ENCODE results near the gene TTBK1.

Gene TTBK1

DNA sequence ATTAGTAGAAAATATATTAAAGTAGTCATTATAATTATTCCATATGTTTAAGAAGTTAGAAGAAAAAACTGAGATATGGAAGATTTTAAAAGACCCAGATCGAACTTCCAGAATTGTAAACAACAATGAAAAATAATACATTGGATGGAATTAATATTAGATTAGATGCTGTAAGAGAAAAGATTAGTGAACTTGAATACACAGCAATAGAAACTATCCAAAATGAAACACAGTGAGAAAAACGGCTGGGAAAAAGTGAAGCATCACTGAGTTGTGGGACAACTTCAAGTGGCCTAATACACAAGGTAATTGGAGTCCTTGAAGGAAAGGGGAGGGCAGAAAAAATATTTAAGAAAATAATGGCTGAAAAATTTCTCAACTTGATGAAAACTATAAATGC, 4.2 kb upstream of the TTBK1 start:
- Histone ChIP-seq H3K23ac (ENCODE audit: low read length) (no peak overlapping the region), H3K9ac (ENCODE audit: low read length) (no peak overlapping the region), H2AK5ac (ENCODE audit: low read length) (no peak overlapping the region), H3K14ac (ENCODE audit: low read length) (no peak overlapping the region), H3K4ac (ENCODE audit: low read depth, low read length) (no peak overlapping the region), H2AFZ (ENCODE audit: insufficient read depth, low read length, poor library complexity) (no peak overlapping the region), H3K27ac (ENCODE audit: low read depth, low read length) (no peak overlapping the region), H2BK12ac (ENCODE audit: low read length) (no peak overlapping the region), H4K8ac (ENCODE audit: low read depth, low read length) (no peak overlapping the region), H3K79me2 (ENCODE audit: control insufficient read depth, insufficient read depth, low read length, poor library complexity) (no peaks in the 10 kb centered on the region), H3K18ac (ENCODE audit: low read length) (no peak overlapping the region), H3K4me1 (ENCODE audit: control insufficient read depth in 1 of 2, insufficient read depth in 2 of 2, low read length in 2 of 2) (no peaks in the 10 kb centered on the region), H3K27me3 (ENCODE audit: insufficient read depth, low read length) (peaks cover 29% of the 10 kb centered on the region), H3K79me1 (ENCODE audit: low read length) (no peaks in the 10 kb centered on the region), H3K36me3 (ENCODE audit: control insufficient read depth in 1 of 2, insufficient read depth in 2 of 2, low read length in 2 of 2) (no peaks in the 10 kb centered on the region), H4K12ac (ENCODE audit: low read depth, low read length) (no peak overlapping the region), H3K4me3 (ENCODE audit: low read depth, low read length) (no peak overlapping the region), H2BK5ac (ENCODE audit: low read depth, low read length, poor library complexity) (no peak overlapping the region), H3K9me3 (ENCODE audit: insufficient read depth, low read depth, low read length) (peaks cover 4% of the 10 kb centered on the region), H3K4me2 (ENCODE audit: low read length) (no peak overlapping the region), H4K91ac (ENCODE audit: low read depth, low read length) (no peak overlapping the region), H2BK120ac (ENCODE audit: insufficient read depth, low read length, poor library complexity) (no peak overlapping the region)
- no CpG with 5 or more reads among the region's 2 CpGs for WGBS (ENCODE audit: extremely low coverage, insufficient coverage, insufficient read length)
- no peak for DNase-seq

DNA sequence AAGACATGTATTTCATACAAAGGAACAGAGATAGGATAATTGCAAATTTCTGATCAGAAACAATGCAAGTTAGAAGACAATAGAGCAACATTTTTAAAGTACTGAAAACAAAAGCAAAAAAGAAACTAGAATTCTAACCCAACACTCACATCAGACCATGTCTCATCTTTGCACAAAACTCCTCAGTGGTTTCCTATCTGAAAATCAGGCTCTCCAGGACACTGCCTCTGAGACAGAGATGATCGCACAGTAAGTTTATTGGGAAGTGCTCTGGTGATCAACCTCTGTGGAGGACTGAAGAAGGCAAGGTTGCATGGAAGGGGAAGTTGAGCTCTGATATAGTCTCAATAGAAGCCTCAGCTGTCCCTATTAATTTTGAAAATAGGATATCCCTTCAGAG, 2.3 kb upstream of the TTBK1 start:
- peaks cover 45% of the 10 kb centered on the region for H3K27me3 ChIP-seq (ENCODE audit: insufficient read depth, low read length)
- no peak for DNase-seq
- no peak overlapping the region for H2AK5ac ChIP-seq (ENCODE audit: low read length)
- H3K23ac ChIP-seq (ENCODE audit: low read length) = no peak overlapping the region
- no peak overlapping the region for H2BK120ac ChIP-seq (ENCODE audit: insufficient read depth, low read length, poor library complexity)
- WGBS (ENCODE audit: extremely low coverage, insufficient coverage, insufficient read length) = no CpG with 5 or more reads among the region's 1 CpG
- no peaks in the 10 kb centered on the region for H3K79me1 ChIP-seq (ENCODE audit: low read length)
- H3K4me2 ChIP-seq (ENCODE audit: low read length) = no peak overlapping the region
- H3K36me3 ChIP-seq (ENCODE audit: control insufficient read depth in 1 of 2, insufficient read depth in 2 of 2, low read length in 2 of 2) = no peaks in the 10 kb centered on the region
- H3K79me2 ChIP-seq (ENCODE audit: control insufficient read depth, insufficient read depth, low read length, poor library complexity) = no peaks in the 10 kb centered on the region
- H3K9ac ChIP-seq (ENCODE audit: low read length) = no peak overlapping the region
- H2BK5ac ChIP-seq (ENCODE audit: low read depth, low read length, poor library complexity) = no peak overlapping the region
- H2BK12ac ChIP-seq (ENCODE audit: low read length) = no peak overlapping the region
- H2AFZ ChIP-seq (ENCODE audit: insufficient read depth, low read length, poor library complexity) = no peak overlapping the region
- no peak overlapping the region for H3K4me3 ChIP-seq (ENCODE audit: low read depth, low read length)
- no peak overlapping the region for H3K4ac ChIP-seq (ENCODE audit: low read depth, low read length)
- no peak overlapping the region for H3K18ac ChIP-seq (ENCODE audit: low read length)
- no peak overlapping the region for H4K12ac ChIP-seq (ENCODE audit: low read depth, low read length)
- no peak overlapping the region for H4K91ac ChIP-seq (ENCODE audit: low read depth, low read length)
- no peaks in the 10 kb centered on the region for H3K4me1 ChIP-seq (ENCODE audit: control insufficient read depth in 1 of 2, insufficient read depth in 2 of 2, low read length in 2 of 2)
- no peak overlapping the region for H4K8ac ChIP-seq (ENCODE audit: low read depth, low read length)
- peaks cover 4% of the 10 kb centered on the region for H3K9me3 ChIP-seq (ENCODE audit: insufficient read depth, low read depth, low read length)
- no peak overlapping the region for H3K27ac ChIP-seq (ENCODE audit: low read depth, low read length)
- no peak overlapping the region for H3K14ac ChIP-seq (ENCODE audit: low read length)

DNA sequence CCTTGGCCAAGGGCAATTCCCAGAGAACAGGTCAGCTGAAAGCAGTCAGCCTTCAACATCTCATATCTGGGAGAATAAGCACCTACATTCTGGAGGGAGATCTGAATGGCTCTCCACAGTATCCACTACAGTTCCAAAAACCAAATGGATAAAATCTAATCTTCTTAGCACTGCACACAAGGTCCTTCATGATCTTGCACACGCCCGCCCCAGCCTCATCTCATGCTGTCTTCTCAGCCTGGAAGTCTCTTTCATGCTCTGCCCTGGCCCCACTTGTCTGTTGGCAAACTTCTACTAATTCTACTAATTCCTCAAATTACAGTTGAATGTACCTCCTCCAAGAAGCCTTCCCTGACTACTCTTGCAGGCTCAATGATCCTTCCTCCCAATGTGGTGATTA, 1.8 kb upstream of the TTBK1 start:
- Histone ChIP-seq H3K23ac (ENCODE audit: low read length) (no peak overlapping the region), H3K79me1 (ENCODE audit: low read length) (no peaks in the 10 kb centered on the region), H4K8ac (ENCODE audit: low read depth, low read length) (no peak overlapping the region), H3K79me2 (ENCODE audit: control insufficient read depth, insufficient read depth, low read length, poor library complexity) (no peaks in the 10 kb centered on the region), H3K14ac (ENCODE audit: low read length) (no peak overlapping the region), H3K36me3 (ENCODE audit: control insufficient read depth in 1 of 2, insufficient read depth in 2 of 2, low read length in 2 of 2) (no peaks in the 10 kb centered on the region), H2BK120ac (ENCODE audit: insufficient read depth, low read length, poor library complexity) (no peak overlapping the region), H3K27ac (ENCODE audit: low read depth, low read length) (no peak overlapping the region), H2AK5ac (ENCODE audit: low read length) (no peak overlapping the region), H3K9me3 (ENCODE audit: insufficient read depth, low read depth, low read length) (peaks cover 4% of the 10 kb centered on the region), H3K4ac (ENCODE audit: low read depth, low read length) (no peak overlapping the region), H3K4me2 (ENCODE audit: low read length) (no peak overlapping the region), H2BK5ac (ENCODE audit: low read depth, low read length, poor library complexity) (no peak overlapping the region), H3K27me3 (ENCODE audit: insufficient read depth, low read length) (peaks cover 50% of the 10 kb centered on the region), H2BK12ac (ENCODE audit: low read length) (no peak overlapping the region), H3K9ac (ENCODE audit: low read length) (no peak overlapping the region), H3K18ac (ENCODE audit: low read length) (no peak overlapping the region), H2AFZ (ENCODE audit: insufficient read depth, low read length, poor library complexity) (no peak overlapping the region), H4K91ac (ENCODE audit: low read depth, low read length) (no peak overlapping the region), H4K12ac (ENCODE audit: low read depth, low read length) (no peak overlapping the region), H3K4me1 (ENCODE audit: control insufficient read depth in 1 of 2, insufficient read depth in 2 of 2, low read length in 2 of 2) (peaks cover 0 to under 1% of the 10 kb centered on the region in 2 experiments), H3K4me3 (ENCODE audit: low read depth, low read length) (no peak overlapping the region)
- WGBS (ENCODE audit: extremely low coverage, insufficient coverage, insufficient read length) = no CpG with 5 or more reads among the region's 2 CpGs
- no peak for DNase-seq

DNA sequence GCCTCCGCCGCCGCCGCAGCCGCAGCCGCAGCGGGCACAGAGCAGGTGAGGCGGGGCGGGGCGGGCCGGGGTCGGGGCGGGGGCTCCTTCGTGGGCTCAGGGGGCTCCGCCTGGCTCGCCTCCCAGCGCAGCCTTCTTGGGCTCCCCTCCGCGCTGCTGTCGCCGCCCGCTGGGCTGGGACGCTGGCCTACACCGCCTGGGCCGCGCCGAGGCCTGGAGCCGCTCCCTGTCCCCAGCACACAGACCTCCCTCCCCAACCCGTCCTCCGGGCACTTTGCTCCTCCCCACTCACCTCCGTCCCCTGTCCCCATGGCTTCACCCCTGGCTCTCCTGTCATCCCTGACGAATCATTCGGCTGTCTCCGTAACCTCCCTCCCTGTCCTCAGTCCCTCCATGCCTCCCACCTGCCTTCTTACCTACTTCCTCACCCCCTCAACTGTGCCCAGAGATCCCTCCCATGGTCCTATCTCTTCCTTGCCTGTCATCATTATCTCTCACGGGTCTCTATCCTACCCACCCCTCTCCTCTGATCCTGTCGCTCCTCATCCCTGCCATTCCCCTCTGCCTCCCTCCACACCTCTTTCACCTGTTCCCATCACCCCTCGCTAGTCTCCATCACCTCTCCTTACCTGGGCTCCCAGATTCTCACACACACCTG, 512 bp downstream of the TTBK1 start:
- no peak for DNase-seq
- no peak overlapping the region for H3K27ac ChIP-seq (ENCODE audit: low read depth, low read length)
- H3K4me3 ChIP-seq (ENCODE audit: low read depth, low read length) = no peak overlapping the region
- H3K23ac ChIP-seq (ENCODE audit: low read length) = no peak overlapping the region
- H2BK12ac ChIP-seq (ENCODE audit: low read length) = no peak overlapping the region
- no peak overlapping the region for H4K91ac ChIP-seq (ENCODE audit: low read depth, low read length)
- H2BK120ac ChIP-seq (ENCODE audit: insufficient read depth, low read length, poor library complexity) = no peak overlapping the region
- WGBS (ENCODE audit: extremely low coverage, insufficient coverage, insufficient read length) = no CpG with 5 or more reads among the region's 37 CpGs
- no peak overlapping the region for H2AFZ ChIP-seq (ENCODE audit: insufficient read depth, low read length, poor library complexity)
- no peak overlapping the region for H3K4ac ChIP-seq (ENCODE audit: low read depth, low read length)
- H3K9ac ChIP-seq (ENCODE audit: low read length) = no peak overlapping the region
- no peak overlapping the region for H2BK5ac ChIP-seq (ENCODE audit: low read depth, low read length, poor library complexity)
- no peak overlapping the region for H3K14ac ChIP-seq (ENCODE audit: low read length)
- H4K12ac ChIP-seq (ENCODE audit: low read depth, low read length) = no peak overlapping the region
- peaks cover 51% of the 10 kb centered on the region for H3K27me3 ChIP-seq (ENCODE audit: insufficient read depth, low read length)
- H3K18ac ChIP-seq (ENCODE audit: low read length) = no peak overlapping the region
- H3K79me1 ChIP-seq (ENCODE audit: low read length) = no peaks in the 10 kb centered on the region
- no peak overlapping the region for H2AK5ac ChIP-seq (ENCODE audit: low read length)
- no peak overlapping the region for H3K4me2 ChIP-seq (ENCODE audit: low read length)
- H4K8ac ChIP-seq (ENCODE audit: low read depth, low read length) = no peak overlapping the region
- H3K4me1 ChIP-seq (ENCODE audit: control insufficient read depth in 1 of 2, insufficient read depth in 2 of 2, low read length in 2 of 2) = peaks cover 10% of the 10 kb centered on the region in 2 experiments
- H3K9me3 ChIP-seq (ENCODE audit: insufficient read depth, low read depth, low read length) = peaks cover 4% of the 10 kb centered on the region
- no peaks in the 10 kb centered on the region for H3K36me3 ChIP-seq (ENCODE audit: control insufficient read depth in 1 of 2, insufficient read depth in 2 of 2, low read length in 2 of 2)
- H3K79me2 ChIP-seq (ENCODE audit: control insufficient read depth, insufficient read depth, low read length, poor library complexity) = no peaks in the 10 kb centered on the region

Data from trophoblast cell (in vitro differentiated cells and primary cell).